Muscle of leg (tissue), 11 donors: ENCODE measurements around the gene PTRH1. TPM values are rescaled to one million over a fixed set of nuclear protein-coding genes. Genes with fewer than 3 reads are reported as not detected.
A peak's percentile ranks its signal among the peaks of the same experiment; 100 is the strongest.

Source experiments
- DNase-seq: peaks from one replicate; pipeline ENCODE4 v3.0.0; 2013
- H3K27ac ChIP-seq: one replicate; pipeline ENCODE4 v1.5.1; 2013; ENCODE audit warnings: mild to moderate bottlenecking, low read length, control low read depth
- H3K27me3 ChIP-seq: one replicate; pipeline ENCODE4 v1.6.1; 2013; ENCODE audit warnings: low read length; ENCODE audit not compliant: control insufficient read depth, insufficient read depth
- H3K36me3 ChIP-seq: one replicate; pipeline ENCODE4 v1.6.1; 2013; ENCODE audit warnings: low read length; ENCODE audit not compliant: control insufficient read depth, insufficient read depth
- H3K4me1 ChIP-seq: one replicate; pipeline ENCODE4 v1.6.1; 2013; ENCODE audit warnings: low read length; ENCODE audit not compliant: control insufficient read depth, insufficient read depth
- H3K4me3 ChIP-seq: one replicate; pipeline ENCODE4 v1.5.1; 2013; ENCODE audit warnings: low read length, control low read depth
- H3K9me3 ChIP-seq: replicated peaks from 2 replicates; pipeline ENCODE4 v1.6.1; 2013; ENCODE audit warnings: low read depth, low read length; ENCODE audit not compliant: control insufficient read depth
- WGBS: methylation state at CpG from one replicate; pipeline ENCODE4 v1.1.5; 2013; ENCODE audit warnings: missing lambda C conversion rate; ENCODE audit not compliant: insufficient coverage; 5-methylcytosine and 5-hydroxymethylcytosine counted together
- polyA plus RNA-seq, 8 donors: library from polyadenylated mRNA; unstranded; fragments of 120-200 nt; gene quantifications; one replicate each; pipeline versions ENCODE4 v1.2.1 to v1.2.3, GENCODE V29; 2013; ENCODE audit warnings: inconsistent platforms in 1 of 8, low replicate concordance in 1 of 8; ENCODE audit not compliant: insufficient read length in 8 of 8, insufficient read depth in 1 of 8
- total RNA-seq: library from RNA; stranded (reverse); fragments of 120-200 nt; gene quantifications from one replicate; pipeline ENCODE4 v1.2.4, GENCODE V29; 2013

The PTRH1 gene
- total and polyA plus RNA-seq, 9 donors, result 7.5 to 11.1 (median 9.4) TPM

DNA sequence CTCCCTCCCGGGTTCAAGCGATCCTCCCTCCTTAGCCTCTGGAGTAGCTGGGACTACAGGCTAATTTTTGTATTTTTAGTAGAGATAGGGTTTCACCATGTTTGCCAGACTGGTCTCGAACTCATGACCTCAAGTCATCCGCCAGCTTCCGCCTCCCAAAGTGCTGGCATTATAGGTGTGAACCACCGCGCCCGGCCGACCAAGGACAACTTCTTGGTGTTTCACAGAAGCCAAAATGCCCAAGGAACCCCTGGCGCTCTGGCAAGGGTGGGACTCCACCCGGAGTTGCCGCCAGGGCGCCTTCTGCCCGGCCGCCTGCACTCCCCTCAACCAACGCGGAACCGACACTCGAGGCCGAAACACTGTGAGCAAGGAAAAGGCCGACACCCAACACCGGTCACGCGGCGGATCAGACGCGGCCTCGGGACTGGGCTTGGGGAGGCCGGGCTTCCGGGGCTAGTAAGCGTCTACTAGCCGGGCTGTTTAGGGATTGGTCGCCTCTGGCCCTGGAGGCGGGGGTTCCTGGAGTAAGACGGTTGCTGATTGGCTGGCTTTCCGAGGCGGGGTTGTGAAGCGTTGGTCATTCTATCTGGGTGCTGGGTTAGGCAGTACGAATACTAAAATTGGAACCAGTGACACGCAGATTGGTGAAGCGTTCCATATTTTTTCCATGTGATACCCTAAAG, 16.3 kb downstream of the PTRH1 start:
- Histone ChIP-seq H3K27me3 (no peaks in the 10 kb centered on the region), H3K27ac (peak overlapping the region; percentile 90), H3K4me1 (peaks cover 30% of the 10 kb centered on the region), H3K4me3 (peak overlapping the region; percentile 49), H3K36me3 (no peaks in the 10 kb centered on the region), H3K9me3 (no peaks in the 10 kb centered on the region)
- 7% methylated on average over 34 of the region's 41 CpGs for WGBS
- DNase-seq, result peak; percentile 99

DNA sequence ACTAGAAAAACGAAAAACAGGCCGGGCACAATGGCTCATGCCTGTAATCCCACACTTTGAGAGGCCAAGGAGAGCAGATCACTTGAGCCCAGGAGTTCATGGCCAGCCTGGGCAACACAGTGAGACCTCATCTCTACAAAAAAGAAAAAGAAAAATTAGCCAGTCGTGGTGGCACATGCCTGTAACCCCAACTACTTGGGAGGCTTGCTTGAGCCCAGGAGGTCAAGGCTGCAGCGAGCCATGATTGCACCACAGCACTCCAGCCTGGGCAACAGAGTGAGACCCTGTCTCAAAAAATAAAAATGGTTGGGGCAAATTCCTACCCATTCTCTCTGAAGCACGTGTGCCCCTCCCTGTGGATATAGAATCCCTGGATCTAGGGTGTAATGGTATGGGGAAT, 17.1 kb downstream of the PTRH1 start:
- no peaks in the 10 kb centered on the region for H3K36me3 ChIP-seq
- no peaks in the 10 kb centered on the region for H3K9me3 ChIP-seq
- H3K27ac ChIP-seq, result no peak overlapping the region
- no peak for DNase-seq
- no peaks in the 10 kb centered on the region for H3K27me3 ChIP-seq
- H3K4me1 ChIP-seq, result peaks cover 30% of the 10 kb centered on the region
- H3K4me3 ChIP-seq, result no peak overlapping the region
- 100% methylated on average over 3 of the region's 5 CpGs for WGBS

DNA sequence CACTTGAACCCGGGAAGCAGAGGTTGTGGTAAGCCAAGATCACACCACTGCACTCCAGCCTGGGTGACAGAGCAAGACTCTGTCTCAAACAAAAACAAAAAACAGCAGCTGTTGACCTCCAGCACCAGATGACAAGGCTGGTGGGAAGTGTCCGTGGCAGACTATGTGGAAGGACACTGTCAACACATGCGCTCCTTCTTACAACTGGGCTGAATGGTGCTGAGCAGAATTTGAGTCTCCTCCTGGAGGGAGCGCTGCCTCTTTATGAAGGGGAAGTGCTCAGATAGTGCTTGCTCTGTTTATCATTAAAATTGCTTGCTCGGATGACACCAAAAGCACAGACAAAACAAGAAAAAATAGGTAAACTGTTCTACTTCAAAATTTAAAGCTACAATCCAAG, 17.9 kb downstream of the PTRH1 start:
- Histone ChIP-seq H3K27ac (no peak overlapping the region), H3K9me3 (no peaks in the 10 kb centered on the region), H3K36me3 (no peaks in the 10 kb centered on the region), H3K27me3 (no peaks in the 10 kb centered on the region), H3K4me1 (peaks cover 30% of the 10 kb centered on the region), H3K4me3 (no peak overlapping the region)
- WGBS, result 88% methylated on average over 2 of the region's 5 CpGs
- DNase-seq, result no peak

DNA sequence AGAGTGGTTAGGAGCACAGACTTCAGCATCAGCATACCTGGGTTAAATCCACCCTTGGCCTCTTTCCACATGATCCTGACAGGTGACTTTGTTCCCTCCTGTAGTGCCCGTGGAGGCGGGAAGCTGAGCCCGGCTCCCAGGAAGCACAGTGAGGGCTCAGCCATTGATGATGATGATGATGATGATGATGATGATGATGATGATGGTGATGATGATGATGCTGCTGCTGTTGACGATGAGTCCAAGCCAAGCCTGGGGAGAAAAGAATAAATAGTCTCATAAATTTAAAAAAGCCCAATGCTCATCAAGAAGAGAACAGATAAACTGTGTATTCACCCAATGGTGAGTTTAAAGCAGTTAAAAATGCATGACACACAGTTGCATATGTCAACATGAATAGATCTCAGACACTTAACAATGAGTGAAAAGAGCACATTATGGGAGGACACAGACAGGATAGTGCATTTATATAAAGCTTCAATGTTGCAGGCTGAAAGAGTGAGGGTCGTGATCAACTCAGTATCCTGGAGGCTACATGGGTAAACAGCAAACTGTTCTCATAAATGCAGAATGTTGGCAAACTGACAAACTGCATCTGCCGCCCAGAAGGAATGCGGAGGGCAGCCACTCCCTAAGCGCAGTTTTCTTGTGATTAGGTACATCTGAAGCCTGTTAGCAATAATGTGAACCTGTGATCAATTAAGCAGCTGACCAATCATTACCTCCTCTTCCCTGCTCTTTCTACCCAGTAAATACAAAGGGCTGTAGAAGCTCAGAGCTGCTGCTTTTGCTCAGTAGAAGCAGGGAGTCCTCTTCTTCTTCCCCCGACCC, 20.4 kb downstream of the PTRH1 start:
- peaks cover 25% of the 10 kb centered on the region for H3K4me1 ChIP-seq

DNA sequence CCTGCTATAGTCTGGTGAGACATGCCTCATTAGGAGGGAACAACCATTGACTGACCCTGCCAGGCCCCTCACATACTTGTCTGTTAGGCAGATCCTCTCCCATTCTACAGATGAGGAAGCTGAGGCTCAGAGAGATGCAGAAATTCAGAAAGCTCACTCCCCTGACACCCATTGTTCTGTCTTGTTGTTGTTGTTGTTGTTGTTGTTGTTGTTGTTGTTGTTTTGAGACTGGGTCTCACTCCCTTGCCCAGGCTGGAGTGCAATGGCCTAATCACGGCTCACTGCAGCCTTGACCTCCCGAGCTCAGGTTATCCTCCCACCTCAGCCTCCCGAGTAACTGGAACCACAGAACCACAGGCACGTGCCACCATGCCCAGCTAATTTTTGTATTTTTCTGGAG, 21.8 kb downstream of the PTRH1 start:
- H3K27ac ChIP-seq, result no peak overlapping the region
- H3K4me1 ChIP-seq, result peaks cover 16% of the 10 kb centered on the region
- H3K4me3 ChIP-seq, result no peak overlapping the region
- H3K9me3 ChIP-seq, result no peaks in the 10 kb centered on the region
- no CpG with 5 or more reads among the region's 4 CpGs for WGBS
- DNase-seq, result no peak
- peaks cover 28% of the 10 kb centered on the region for H3K36me3 ChIP-seq
- H3K27me3 ChIP-seq, result no peaks in the 10 kb centered on the region

More for the DNA sequence above, 20.4 kb downstream of the PTRH1 start:
- Histone ChIP-seq H3K27me3 (no peaks in the 10 kb centered on the region), H3K36me3 (peaks cover 21% of the 10 kb centered on the region), H3K9me3 (no peaks in the 10 kb centered on the region), H3K4me3 (no peak overlapping the region), H3K27ac (no peak overlapping the region)
- no peak for DNase-seq
- WGBS, result 57% methylated on average over 4 of the region's 9 CpGs

DNA sequence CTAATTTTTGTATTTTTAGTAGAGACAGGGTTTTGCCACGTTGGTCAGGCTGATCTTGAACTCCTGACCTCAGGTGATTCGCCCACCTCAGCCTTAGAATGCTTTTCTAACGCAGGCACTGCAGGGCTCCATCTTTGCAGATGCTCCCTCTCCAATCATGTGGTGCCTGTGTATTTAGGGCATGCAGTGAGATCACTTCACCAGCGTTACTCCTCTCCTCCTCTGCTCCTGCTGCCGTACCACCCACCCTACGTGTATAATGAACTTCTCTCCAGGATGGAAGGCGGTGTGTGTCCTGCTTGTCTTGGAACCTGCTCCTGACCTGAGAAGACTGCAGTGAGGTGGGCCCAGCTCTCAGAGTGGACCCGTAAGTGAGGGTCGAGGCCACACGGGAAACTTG, 22.3 kb downstream of the PTRH1 start:
- H3K27ac ChIP-seq, result no peak overlapping the region
- WGBS, result 92% methylated on average over 6 of the region's 10 CpGs
- H3K27me3 ChIP-seq, result no peaks in the 10 kb centered on the region
- no peaks in the 10 kb centered on the region for H3K9me3 ChIP-seq
- H3K36me3 ChIP-seq, result peaks cover 30% of the 10 kb centered on the region
- DNase-seq, result no peak
- peaks cover 14% of the 10 kb centered on the region for H3K4me1 ChIP-seq
- H3K4me3 ChIP-seq, result no peak overlapping the region

DNA sequence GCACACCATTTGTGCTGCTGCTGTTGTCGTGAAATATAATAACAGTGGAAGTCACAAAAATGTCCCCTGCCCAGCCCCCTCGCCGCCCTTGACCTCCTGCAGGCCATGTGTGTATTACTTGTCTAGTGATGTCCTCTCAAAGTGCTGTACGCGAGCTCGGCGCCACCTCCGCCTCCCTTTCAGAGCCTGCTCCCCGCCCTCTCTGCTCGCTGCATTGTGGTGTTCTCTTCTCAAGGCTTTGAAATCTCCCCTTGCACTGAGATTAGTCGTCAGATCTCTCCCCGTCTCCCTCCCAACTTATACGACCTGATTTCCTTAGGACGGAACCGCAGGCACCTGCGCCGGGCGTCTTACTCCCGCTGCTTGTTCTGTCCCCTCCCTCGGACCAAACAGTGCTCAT, 23.4 kb downstream of the PTRH1 start:
- no peak overlapping the region for H3K27ac ChIP-seq
- WGBS, result 60% methylated on average over 13 of the region's 20 CpGs
- H3K4me3 ChIP-seq, result no peak overlapping the region
- no peak for DNase-seq
- peaks cover 11% of the 10 kb centered on the region for H3K4me1 ChIP-seq
- H3K27me3 ChIP-seq, result no peaks in the 10 kb centered on the region
- no peaks in the 10 kb centered on the region for H3K9me3 ChIP-seq
- peaks cover 35% of the 10 kb centered on the region for H3K36me3 ChIP-seq

DNA sequence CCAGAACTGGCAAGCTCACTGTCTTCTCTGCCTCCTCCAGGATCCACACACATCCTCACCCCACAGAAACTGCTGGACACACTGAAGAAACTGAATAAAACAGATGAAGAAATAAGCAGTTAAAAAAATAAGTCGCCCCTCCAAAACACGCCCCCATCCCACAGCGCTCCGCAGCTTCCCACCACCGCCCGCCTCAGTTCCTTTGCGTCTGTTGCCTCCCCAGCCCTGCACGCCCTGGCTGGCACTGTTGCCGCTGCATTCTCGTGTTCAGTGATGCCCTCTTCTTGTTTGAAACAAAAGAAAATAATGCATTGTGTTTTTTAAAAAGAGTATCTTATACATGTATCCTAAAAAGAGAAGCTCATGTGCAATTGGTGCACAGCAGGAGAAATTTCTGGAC, 24.7 kb downstream of the PTRH1 start:
- Histone ChIP-seq H3K4me3 (no peak overlapping the region), H3K9me3 (no peaks in the 10 kb centered on the region), H3K27ac (no peak overlapping the region), H3K4me1 (peaks cover 11% of the 10 kb centered on the region), H3K36me3 (peaks cover 46% of the 10 kb centered on the region), H3K27me3 (no peaks in the 10 kb centered on the region)
- no peak for DNase-seq
- WGBS, result 70% methylated on average over 5 of the region's 10 CpGs

DNA sequence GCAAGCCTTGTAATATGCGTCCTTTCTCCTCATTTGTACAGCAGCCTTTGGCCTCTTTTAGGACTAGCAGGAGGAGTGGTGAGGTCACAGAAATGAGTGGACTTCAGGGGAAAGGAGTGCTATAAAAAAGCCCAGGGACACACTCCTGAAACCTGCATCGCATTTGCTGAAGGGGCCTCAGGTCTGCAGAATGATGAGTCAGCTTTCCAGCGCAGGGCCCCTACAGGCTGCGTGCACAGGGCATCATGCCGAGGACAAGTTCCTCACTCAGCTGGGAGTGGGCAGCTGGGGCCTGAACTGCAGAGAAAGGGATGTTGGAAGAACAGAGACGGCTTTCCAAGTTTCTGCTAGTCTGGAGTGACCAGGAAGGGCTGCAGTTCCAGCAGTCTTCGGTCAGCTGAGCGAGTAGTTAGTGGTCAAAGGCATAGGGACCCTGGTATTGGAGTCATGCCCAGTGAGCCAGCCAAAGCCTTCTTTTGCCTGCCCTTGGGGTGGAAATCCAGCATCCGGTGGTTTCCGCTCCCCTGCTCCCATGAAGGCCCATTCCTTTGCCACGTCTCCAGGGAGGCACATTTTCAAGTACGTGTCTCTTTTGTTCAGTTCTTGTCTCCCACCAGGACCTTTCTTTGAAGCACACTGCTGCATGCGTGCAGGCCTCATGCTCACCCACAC, 26.0 kb downstream of the PTRH1 start:
- H3K36me3 ChIP-seq, result peaks cover 46% of the 10 kb centered on the region

More for the DNA sequence above, 26.0 kb downstream of the PTRH1 start:
- DNase-seq, result no peak
- H3K4me3 ChIP-seq, result no peak overlapping the region
- 91% methylated on average over 12 of the region's 13 CpGs for WGBS
- peaks cover 6% of the 10 kb centered on the region for H3K4me1 ChIP-seq
- H3K27me3 ChIP-seq, result no peaks in the 10 kb centered on the region
- H3K27ac ChIP-seq, result no peak overlapping the region
- H3K9me3 ChIP-seq, result no peaks in the 10 kb centered on the region
